Measurements from ENCODE around the gene FGF4.

The FGF4 gene
- total RNA-seq = 0 to 0.10 (median 0) reads per million in 18 experiments

- DNase-seq = no peak
Measured at GRCh38 chr11:69775163-69775755, at the start of gene FGF4. Gene FGF4, minus strand, starts transcription at chr11:69775341. Its CDS starts 257 bp downstream, at chr11:69775084.

DNA sequence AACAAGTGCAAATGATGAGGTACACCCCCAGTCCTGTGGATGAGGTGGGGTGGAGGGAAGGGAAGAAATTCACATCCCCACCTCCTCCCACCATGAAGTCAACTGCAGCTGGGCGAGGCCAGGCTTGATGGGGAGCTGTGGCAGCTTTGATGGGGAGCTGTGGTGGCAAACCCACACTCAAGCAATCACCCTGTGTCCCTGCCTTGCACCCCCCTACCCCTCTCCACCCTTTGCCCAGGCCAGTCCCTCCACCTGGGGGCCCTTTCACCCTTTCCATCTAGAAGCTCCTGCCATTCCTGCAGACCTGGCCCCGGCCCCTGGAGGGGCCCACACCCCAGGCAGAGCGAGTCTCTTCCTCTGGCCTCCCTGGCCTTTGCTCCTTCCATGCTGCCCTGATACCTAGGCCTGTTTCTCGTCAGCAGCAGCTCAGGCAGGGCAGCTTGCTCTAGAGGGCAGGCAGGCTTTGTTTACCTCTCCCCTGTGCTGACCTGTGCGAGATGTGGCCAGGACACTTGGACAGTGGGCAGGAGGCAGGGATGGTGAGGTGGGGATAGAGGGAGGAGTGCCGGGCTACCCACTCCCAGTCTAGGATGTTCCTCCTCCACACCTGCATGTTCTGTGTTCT is 48.6 kb upstream of the FGF4 start:
- no peak for DNase-seq

DNA sequence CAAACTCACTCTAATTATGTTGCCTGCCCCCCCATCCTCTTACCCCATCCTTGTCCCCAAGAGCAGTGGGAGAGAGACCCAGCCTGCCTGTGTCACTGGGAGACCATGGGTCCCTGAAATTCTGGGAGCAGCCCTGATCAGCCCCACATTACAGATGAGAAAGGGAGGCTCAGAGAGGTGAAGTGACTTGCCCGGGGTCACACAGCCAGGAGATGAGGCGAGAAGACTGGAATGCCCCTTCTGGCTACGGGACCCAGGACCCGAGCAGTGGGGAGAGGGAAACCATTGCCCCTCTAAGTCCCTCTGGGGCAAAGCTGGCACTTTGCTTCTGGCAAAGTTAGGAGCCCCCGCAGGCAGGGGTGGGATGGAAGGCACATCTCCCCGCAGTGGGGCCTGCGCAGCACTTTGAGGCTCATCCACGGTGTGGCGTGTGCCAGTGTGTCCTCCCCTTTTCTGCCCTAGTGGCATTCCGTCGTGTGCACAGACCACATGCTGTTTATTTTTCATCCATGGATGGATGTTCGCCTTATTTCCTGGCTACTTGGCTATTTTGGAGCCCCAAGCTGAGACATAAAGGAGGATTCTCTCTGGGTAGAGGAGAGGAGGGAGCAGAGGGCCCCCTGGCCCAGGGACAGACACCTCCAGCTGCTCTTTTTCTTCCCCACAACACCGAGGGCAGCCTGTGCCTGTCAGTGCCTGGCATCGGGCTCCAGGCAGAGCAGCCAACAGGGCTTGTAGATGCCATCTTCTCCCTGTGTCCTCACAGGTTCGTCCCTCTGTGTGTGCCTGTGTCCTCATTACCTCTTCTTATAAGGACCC is 47.7 kb upstream of the FGF4 start:
- DNase-seq = no peak

DNA sequence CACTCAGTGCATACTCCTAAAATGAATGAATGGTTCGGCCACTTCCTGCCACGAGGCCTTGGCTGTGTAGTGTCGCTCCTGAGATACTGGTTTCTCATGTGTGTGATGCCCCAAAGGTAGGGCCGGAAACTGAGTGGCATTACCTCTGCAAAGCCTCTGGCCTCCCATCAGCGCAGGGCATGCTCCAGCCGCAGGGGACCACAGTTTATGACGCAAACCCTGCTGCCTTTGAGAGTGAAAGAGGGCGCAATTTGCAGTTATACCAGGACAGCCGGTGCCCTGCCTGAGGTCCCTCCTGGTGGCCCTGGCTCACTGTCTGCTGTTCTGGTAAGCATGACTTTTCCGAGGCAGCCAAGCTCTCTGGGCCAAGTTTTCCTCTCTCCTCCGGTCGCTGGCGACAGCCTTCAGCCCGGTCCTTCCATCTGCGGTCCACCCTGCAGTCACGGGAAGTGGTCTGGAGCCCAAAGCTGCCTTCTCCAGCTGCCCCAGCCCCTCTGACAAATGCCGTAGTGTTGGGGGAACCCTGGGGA is 46.4 kb upstream of the FGF4 start:
- DNase-seq = no peak

- no peak for DNase-seq
Measured at GRCh38 chr11:69820441-69820840, 45.3 kb upstream of the FGF4 start.

GRCh38 chr11:69819541-69820070 is 44.5 kb upstream of the FGF4 start:
- DNase-seq = no peak

DNA sequence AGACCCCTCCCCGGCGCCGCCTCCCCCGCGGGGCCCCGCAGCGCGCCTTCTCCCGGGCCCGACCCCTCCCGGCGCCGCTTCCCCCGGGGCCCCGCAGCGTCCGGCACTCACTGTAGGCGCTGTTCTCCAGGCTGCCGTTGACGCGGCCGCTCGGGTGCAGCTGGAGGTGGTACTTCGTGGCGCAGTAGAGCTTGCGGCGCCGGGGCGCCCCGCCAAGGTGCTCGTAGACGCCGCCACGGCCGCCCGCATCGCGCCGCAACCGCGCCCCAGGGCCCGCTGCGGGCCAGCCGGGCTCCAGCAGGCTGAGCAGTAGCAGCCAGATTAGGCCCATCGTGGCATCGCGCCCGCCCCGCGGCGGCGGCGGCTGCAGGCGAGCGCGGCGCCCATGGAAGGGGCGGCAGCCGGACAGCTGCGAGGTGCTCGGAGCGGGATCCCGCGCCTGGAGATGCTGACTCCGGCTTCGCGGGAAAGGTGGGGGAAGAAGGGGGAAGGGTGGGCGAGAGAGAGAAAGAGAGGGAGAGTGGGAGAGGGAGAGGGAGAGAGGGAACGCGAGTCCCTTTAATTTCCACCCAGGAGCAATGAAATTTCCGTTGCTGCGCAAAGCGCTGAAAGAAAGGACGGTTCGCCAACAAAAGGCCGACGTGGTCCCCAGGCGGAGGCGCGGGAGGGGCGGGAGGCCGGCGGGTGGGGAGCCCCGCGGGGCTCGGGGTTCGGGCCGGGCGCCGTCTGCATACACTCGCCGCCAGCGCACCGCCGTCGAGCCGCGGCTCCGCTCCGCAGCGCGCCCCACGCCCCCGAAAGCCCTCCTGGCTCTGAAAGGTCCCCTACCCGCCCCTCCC is 43.7 kb upstream of the FGF4 start, which contains the start of gene FGF3:
Gene FGF3, minus strand, starts transcription at position 814 of the 839 bp plus-strand sequence. Its CDS starts 483 bp downstream, at position 331.
- no peak for DNase-seq

GRCh38 chr11:69818231-69818602 is 43.1 kb upstream of the FGF4 start:
- DNase-seq = no peak

GRCh38 chr11:69817265-69818230 is 42.4 kb upstream of the FGF4 start:
- DNase-seq = no peak

DNA sequence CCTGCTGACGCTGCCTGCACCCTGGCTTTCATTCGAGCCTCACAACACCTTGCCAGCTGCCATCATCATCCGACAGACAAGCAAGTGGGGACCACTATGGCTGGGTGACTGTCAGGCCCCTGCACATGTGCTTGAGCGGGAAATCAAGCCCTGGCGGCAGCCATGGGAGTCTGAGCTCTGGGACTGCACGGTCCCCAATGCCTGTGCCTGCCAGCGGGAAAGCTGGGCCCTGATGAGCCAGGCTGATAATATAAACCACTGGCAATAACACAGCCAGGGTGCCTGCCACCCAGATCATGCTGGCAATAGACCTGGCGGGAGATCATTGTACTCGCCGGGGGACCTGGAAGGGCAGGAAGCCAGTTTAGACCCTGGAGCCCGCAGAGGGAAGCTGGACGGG is 41.5 kb upstream of the FGF4 start:
- DNase-seq = no peak

DNA sequence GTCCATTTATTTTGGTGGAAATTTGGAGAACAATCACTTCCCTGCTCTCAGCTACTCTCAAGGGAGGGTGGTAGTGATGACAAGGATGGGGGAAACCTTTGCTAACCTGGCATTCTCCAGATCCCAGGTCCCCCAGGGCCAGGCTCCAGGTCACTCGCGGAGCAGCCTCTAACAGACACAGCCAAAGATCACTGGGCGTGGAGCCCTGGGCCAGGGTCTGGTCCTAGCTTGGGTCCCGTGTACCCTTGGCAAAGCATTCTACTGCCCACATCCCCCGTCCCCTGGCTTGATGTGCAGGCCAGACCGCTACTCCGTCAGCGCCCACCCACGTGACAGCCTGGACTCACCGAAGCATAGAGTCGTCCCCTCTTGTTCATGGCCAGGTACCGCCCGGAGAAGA is 40.8 kb upstream of the FGF4 start:
- DNase-seq = no peak

DNA sequence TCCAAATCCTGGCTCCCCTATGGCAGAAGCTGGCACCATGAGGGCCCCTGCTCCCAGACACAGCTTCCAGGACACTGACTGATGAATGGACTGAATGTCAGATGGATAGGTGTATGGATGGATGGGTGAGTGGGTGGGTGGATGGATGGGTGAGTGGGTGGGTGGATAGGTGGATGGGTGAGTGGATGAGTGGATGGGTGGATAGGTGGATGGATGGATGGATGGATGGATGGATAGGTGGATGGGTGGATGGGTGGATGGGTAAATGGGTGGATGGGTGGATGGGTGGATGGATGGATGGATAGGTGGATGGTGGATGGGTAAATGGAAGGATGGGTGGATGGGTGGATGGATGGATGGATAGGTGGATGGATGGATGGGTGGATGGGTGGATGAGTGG is 39.8 kb upstream of the FGF4 start:
- no peak for DNase-seq

DNA sequence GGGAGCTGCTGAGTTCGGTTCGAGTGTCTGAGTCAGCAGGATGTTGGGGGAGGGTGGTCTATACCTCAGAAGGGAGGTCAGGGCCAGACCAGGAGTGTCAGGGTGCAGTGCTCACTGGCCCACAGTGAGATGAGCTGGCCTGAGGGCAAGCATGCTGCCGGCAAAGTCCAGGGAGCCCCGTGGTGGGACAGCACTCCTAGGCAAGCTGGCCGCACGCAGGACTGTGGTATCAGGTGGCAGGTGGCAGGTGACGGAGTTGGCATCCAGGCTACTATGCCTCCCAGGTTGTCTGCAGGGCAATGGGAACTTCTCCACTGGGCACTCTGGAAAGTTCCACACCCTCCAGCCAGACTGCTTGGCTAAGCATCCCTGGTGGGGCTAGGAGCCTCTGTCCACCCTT is 39.3 kb upstream of the FGF4 start:
- DNase-seq = no peak

DNA sequence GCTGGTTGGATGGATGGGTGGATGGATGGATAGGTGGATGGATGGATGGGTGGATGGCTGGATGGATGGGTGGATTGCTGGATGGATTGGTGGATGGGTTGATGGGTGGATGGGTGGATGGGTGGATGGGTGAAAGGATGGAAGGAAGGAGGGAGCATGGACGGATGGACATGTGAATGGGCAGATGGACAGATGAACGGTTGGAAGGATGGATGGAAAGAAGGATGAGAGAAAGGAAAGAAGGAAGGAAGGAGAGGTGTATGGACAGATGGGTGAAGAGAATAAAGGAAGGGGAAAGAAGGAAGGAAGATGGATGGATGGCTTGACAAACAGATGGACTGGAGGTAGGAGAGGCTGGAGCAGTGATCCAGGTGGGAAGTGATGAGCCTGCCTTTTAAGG is 38.7 kb upstream of the FGF4 start:
- DNase-seq = no peak

DNA sequence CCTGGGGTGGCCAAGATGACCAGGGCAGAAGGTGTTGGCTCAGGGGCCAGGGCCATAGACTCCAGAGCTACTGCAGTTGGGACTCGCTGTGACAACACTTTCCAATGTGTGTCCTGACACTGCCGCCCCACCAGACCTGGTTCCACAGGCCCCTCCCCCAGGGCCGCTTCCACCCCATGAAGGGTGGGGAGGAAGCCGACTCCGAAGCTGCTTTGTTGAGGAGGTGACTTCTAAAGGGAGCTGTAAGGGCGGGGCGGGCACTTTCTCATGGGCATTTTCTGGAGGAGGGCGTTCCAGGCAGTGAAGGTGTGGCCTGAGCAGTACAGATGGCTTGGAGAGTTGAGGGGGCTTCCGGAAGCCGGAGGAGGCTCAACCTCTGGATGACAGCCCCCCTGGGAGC is 37.8 kb upstream of the FGF4 start:
- no peak for DNase-seq

DNA sequence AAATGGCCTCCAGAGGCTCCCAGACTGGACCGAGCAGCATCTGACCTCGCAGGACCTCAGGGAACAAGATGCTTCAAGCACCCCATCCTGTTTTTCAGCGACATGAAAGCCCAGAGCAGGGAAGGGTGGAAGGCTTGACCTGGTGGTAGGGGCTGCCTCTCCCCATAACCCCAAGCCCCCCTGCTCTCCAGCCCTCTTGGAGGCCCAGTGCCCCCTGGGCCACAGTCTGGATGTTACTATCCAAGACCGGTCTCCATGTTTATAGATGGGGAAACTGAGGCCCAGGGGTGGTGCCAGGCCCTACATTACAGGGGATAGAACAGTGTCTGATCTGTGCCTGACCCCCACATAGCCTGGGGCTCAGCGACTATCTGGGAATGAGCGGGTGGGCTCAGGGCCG is 37.1 kb upstream of the FGF4 start:
- no peak for DNase-seq

- DNase-seq = no peak
Measured at GRCh38 chr11:69811431-69811830, 36.3 kb upstream of the FGF4 start.

DNA sequence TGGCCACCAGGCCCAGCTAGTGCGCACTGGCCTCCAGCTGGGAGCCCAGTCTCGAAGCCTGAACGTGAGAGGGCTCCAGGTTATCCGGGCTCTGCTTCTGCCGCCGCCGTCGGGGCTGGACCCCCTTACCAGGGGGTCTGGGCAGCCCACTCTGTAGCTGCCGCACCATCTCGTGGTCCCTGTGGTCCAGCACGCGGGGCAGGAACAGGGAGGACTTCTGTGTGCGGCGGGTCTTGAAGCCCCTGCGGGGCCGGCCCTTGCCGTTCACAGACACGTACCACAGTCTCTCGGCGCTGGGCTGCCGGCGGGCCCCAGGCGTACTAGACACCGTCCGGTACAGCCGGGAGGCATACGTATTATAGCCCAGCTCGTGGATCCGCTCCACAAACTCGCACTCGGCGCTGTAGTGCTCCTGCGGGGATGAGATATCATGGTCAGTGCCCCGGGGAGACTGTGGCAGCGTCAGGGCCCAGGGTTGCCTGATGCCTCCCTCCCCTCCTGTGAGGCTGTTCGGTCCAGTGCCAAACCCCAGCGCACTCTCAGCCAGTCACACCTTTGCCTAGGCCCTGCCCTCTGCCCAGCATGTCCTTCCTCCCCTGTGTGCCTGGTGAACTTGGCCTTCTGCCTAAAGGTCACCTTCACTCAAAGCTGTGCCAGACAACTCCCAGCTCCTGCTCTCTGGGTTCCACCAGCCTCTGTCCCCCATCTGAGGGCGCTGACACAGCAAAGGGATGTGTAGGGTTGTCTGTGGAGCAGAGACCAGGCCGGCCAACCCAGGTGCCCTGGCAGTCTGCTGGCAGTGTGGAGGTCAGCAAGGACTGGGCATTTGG is 35.4 kb upstream of the FGF4 start:
- no peak for DNase-seq

DNA sequence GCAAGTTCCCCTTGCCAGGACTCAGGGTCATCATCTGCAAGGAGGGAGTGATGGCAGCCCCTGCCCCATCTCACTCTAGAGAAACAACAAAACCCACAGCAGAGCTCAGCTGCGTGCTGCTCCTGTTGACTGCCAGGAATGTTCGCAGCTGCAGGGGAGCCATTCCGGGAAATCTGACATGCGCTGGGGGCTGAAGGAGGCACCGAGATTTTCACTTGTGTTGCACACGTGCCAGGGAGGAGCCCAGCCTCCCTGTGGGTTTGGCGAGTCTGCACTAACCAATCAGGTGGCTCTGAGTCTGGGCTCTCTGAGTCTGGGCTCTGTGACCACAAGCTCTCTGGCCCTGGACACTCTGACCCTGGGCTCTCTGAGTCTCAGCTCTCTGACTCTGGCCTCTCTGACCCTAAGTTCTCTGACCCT is 33.5 kb upstream of the FGF4 start:
- no peak for DNase-seq

Data from inflammatory macrophage (primary cell).